Measurements from ENCODE around the gene SYT14. TPM values are rescaled to one million over a fixed set of nuclear protein-coding genes. Genes with fewer than 3 reads are reported as not detected.

SYT14 gene
- total RNA-seq, 1 experiment from 2014 or later: 12.0 TPM

DNA sequence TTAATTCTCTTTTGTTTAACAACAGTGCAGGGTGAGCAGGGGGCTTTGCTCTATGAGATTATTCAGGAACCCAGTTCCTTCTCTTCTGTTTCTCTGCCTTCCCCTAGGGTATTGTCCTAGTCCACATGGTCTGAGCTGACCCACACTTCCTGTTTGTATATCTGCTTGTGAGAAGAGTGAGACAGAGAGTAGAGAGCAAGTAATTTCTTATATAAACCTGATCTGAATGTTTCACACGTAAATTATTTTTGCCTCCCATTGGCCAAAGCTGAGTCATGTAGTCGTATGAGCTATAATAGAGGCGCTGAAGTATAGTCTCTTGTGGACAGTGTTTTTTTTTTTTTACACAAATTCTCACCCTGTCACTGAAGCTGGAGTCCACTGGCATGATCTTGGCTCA lies 160.3 kb downstream of the SYT14 start:
- Mint-ChIP-seq H3K4me1 (no peaks in the 10 kb centered on the region), H3K27me3 (ENCODE audit: low read depth) (no peaks in the 10 kb centered on the region), H3K36me3 (peaks cover 3% of the 10 kb centered on the region; the same call in 1 of the 2 replicates), H3K4me3 (no peak overlapping the region), H3K9me3 (peaks cover 5% of the 10 kb centered on the region), H3K27ac (no peak overlapping the region)
- ATAC-seq: no peak
- no peak for DNase-seq (ENCODE audit: low spot score)
- CTCF ChIA-PET: no interaction called here
- POLR2A ChIA-PET: no interaction called here
- TF ChIP-seq ZNF396 (CRISPR knock-in tag; IDR thresholded peaks at IDR 0.05; ENCODE audit: borderline replicate concordance) (no peak), FOXP1 (CRISPR knock-in tag; IDR thresholded peaks at IDR 0.05; ENCODE audit: borderline replicate concordance) (no peak), JAZF1 (CRISPR knock-in tag; IDR thresholded peaks at IDR 0.05) (no peak), ZNF121 (CRISPR knock-in tag; IDR thresholded peaks at IDR 0.05) (no peak), GABPB1 (CRISPR knock-in tag; IDR thresholded peaks at IDR 0.05) (no peak), RORB (CRISPR knock-in tag; IDR thresholded peaks at IDR 0.05) (no peak), ELF4 (CRISPR knock-in tag; IDR thresholded peaks at IDR 0.05; ENCODE audit: low read depth) (no peak), RELA (CRISPR knock-in tag; IDR thresholded peaks at IDR 0.05; ENCODE audit: borderline replicate concordance) (no peak), CBFB (CRISPR knock-in tag; IDR thresholded peaks at IDR 0.05; ENCODE audit: low read depth) (no peak), NFE2L1 (CRISPR knock-in tag; IDR thresholded peaks at IDR 0.05) (no peak)
- TF ChIP-seq, protein P1, sequence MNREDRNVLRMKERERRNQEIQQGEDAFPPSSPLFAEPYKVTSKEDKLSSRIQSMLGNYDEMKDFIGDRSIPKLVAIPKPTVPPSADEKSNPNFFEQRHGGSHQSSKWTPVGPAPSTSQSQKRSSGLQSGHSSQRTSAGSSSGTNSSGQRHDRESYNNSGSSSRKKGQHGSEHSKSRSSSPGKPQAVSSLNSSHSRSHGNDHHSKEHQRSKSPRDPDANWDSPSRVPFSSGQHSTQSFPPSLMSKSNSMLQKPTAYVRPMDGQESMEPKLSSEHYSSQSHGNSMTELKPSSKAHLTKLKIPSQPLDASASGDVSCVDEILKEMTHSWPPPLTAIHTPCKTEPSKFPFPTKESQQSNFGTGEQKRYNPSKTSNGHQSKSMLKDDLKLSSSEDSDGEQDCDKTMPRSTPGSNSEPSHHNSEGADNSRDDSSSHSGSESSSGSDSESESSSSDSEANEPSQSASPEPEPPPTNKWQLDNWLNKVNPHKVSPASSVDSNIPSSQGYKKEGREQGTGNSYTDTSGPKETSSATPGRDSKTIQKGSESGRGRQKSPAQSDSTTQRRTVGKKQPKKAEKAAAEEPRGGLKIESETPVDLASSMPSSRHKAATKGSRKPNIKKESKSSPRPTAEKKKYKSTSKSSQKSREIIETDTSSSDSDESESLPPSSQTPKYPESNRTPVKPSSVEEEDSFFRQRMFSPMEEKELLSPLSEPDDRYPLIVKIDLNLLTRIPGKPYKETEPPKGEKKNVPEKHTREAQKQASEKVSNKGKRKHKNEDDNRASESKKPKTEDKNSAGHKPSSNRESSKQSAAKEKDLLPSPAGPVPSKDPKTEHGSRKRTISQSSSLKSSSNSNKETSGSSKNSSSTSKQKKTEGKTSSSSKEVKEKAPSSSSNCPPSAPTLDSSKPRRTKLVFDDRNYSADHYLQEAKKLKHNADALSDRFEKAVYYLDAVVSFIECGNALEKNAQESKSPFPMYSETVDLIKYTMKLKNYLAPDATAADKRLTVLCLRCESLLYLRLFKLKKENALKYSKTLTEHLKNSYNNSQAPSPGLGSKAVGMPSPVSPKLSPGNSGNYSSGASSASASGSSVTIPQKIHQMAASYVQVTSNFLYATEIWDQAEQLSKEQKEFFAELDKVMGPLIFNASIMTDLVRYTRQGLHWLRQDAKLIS (CRISPR knock-in tag; IDR thresholded peaks at IDR 0.05; ENCODE audit: borderline replicate concordance): no peak
- TF ChIP-seq, protein P2, sequence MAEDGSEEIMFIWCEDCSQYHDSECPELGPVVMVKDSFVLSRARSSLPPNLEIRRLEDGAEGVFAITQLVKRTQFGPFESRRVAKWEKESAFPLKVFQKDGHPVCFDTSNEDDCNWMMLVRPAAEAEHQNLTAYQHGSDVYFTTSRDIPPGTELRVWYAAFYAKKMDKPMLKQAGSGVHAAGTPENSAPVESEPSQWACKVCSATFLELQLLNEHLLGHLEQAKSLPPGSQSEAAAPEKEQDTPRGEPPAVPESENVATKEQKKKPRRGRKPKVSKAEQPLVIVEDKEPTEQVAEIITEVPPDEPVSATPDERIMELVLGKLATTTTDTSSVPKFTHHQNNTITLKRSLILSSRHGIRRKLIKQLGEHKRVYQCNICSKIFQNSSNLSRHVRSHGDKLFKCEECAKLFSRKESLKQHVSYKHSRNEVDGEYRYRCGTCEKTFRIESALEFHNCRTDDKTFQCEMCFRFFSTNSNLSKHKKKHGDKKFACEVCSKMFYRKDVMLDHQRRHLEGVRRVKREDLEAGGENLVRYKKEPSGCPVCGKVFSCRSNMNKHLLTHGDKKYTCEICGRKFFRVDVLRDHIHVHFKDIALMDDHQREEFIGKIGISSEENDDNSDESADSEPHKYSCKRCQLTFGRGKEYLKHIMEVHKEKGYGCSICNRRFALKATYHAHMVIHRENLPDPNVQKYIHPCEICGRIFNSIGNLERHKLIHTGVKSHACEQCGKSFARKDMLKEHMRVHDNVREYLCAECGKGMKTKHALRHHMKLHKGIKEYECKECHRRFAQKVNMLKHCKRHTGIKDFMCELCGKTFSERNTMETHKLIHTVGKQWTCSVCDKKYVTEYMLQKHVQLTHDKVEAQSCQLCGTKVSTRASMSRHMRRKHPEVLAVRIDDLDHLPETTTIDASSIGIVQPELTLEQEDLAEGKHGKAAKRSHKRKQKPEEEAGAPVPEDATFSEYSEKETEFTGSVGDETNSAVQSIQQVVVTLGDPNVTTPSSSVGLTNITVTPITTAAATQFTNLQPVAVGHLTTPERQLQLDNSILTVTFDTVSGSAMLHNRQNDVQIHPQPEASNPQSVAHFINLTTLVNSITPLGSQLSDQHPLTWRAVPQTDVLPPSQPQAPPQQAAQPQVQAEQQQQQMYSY (CRISPR knock-in tag; IDR thresholded peaks at IDR 0.05): no peak

DNA sequence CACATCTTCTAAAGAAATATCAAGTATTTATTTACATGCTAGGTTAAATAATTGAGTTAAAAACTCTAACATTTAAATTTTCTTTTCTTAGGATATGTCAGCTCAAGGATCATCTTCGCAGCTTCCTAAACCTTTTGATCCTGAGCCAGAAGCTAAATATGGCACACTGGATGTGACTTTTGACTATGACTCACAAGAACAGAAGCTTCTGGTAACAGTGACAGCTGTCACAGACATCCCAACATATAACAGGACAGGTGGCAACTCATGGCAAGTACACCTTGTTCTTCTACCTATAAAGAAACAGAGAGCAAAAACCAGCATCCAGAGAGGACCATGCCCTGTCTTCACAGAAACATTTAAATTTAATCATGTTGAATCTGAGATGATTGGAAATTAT lies 161.9 kb downstream of the SYT14 start:
- Mint-ChIP-seq H3K36me3 (peaks cover 3% of the 10 kb centered on the region; the same call in 1 of the 2 replicates), H3K9me3 (peaks cover 5% of the 10 kb centered on the region), H3K27me3 (ENCODE audit: low read depth) (no peaks in the 10 kb centered on the region), H3K27ac (no peak overlapping the region), H3K4me1 (no peaks in the 10 kb centered on the region), H3K4me3 (no peak overlapping the region)
- CTCF ChIA-PET: no interaction called here
- POLR2A ChIA-PET: no interaction called here
- ATAC-seq (no peak), DNase-seq (ENCODE audit: low spot score) (no peak)
- no peak for TF ChIP-seq ZNF232 (CRISPR knock-in tag; IDR thresholded peaks at IDR 0.05)
- no peak for TF ChIP-seq ELF4 (CRISPR knock-in tag; IDR thresholded peaks at IDR 0.05; ENCODE audit: low read depth)
- no peak for TF ChIP-seq SP1 (CRISPR knock-in tag; conservative IDR thresholded peaks at IDR 0.05)
- TF ChIP-seq FOXJ3 (CRISPR knock-in tag; IDR thresholded peaks at IDR 0.05; ENCODE audit: borderline replicate concordance): no peak
- TF ChIP-seq NFYB (CRISPR knock-in tag; conservative IDR thresholded peaks at IDR 0.05; ENCODE audit: low read depth): no peak
- TF ChIP-seq, protein P3, sequence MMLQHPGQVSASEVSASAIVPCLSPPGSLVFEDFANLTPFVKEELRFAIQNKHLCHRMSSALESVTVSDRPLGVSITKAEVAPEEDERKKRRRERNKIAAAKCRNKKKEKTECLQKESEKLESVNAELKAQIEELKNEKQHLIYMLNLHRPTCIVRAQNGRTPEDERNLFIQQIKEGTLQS (CRISPR knock-in tag; conservative IDR thresholded peaks at IDR 0.05): no peak
- TF ChIP-seq, protein P4, sequence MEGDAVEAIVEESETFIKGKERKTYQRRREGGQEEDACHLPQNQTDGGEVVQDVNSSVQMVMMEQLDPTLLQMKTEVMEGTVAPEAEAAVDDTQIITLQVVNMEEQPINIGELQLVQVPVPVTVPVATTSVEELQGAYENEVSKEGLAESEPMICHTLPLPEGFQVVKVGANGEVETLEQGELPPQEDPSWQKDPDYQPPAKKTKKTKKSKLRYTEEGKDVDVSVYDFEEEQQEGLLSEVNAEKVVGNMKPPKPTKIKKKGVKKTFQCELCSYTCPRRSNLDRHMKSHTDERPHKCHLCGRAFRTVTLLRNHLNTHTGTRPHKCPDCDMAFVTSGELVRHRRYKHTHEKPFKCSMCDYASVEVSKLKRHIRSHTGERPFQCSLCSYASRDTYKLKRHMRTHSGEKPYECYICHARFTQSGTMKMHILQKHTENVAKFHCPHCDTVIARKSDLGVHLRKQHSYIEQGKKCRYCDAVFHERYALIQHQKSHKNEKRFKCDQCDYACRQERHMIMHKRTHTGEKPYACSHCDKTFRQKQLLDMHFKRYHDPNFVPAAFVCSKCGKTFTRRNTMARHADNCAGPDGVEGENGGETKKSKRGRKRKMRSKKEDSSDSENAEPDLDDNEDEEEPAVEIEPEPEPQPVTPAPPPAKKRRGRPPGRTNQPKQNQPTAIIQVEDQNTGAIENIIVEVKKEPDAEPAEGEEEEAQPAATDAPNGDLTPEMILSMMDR (IDR thresholded peaks at IDR 0.05): no peak
- TF ChIP-seq MYBL2 (CRISPR knock-in tag; IDR thresholded peaks at IDR 0.05): no peak
- TF ChIP-seq, protein P5, sequence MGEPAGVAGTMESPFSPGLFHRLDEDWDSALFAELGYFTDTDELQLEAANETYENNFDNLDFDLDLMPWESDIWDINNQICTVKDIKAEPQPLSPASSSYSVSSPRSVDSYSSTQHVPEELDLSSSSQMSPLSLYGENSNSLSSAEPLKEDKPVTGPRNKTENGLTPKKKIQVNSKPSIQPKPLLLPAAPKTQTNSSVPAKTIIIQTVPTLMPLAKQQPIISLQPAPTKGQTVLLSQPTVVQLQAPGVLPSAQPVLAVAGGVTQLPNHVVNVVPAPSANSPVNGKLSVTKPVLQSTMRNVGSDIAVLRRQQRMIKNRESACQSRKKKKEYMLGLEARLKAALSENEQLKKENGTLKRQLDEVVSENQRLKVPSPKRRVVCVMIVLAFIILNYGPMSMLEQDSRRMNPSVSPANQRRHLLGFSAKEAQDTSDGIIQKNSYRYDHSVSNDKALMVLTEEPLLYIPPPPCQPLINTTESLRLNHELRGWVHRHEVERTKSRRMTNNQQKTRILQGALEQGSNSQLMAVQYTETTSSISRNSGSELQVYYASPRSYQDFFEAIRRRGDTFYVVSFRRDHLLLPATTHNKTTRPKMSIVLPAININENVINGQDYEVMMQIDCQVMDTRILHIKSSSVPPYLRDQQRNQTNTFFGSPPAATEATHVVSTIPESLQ (CRISPR knock-in tag; IDR thresholded peaks at IDR 0.05): no peak
- TF ChIP-seq, protein P6, sequence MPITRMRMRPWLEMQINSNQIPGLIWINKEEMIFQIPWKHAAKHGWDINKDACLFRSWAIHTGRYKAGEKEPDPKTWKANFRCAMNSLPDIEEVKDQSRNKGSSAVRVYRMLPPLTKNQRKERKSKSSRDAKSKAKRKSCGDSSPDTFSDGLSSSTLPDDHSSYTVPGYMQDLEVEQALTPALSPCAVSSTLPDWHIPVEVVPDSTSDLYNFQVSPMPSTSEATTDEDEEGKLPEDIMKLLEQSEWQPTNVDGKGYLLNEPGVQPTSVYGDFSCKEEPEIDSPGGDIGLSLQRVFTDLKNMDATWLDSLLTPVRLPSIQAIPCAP (CRISPR knock-in tag; IDR thresholded peaks at IDR 0.05): no peak
- no peak for TF ChIP-seq MXD4 (CRISPR knock-in tag; IDR thresholded peaks at IDR 0.05; ENCODE audit: borderline replicate concordance)
- TF ChIP-seq NFE2L1 (CRISPR knock-in tag; IDR thresholded peaks at IDR 0.05): no peak
- no peak for TF ChIP-seq TEAD1 (CRISPR knock-in tag; IDR thresholded peaks at IDR 0.05)
- no peak for TF ChIP-seq ZNF396 (CRISPR knock-in tag; IDR thresholded peaks at IDR 0.05; ENCODE audit: borderline replicate concordance)
- TF ChIP-seq CREB1 (CRISPR knock-in tag; IDR thresholded peaks at IDR 0.05): no peak

Measured in WTC11 (cell line).